ENCODE results near the gene KLHL26.

Gene KLHL26

DNA sequence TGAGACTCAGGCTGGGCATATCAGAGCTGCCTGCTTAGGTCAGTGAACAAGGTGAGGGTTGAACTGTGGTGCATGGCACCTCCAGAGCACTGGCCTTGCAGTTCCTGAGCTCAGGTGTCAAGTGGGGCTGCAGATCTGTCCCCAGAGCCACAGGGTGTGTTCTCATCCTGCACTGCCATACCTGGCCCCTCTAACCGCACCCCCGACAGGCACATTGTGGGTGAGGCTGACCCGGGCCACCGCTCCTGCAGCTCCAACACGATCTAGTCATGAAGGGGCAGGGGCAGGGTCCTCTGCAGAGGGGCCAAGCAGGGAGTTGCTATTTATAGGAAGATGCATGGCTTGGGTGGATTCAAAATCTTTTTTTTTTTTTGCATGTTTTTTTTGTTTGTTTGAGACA lies 30.0 kb downstream of the KLHL26 start:
- no peak overlapping the region for H3K4me3 ChIP-seq (ENCODE audit: low read length, poor library complexity, severe bottlenecking)
- H3K4me2 ChIP-seq (ENCODE audit: low read depth, low read length, poor library complexity, severe bottlenecking), result no peak overlapping the region
- no peaks in the 10 kb centered on the region for H3K9me3 ChIP-seq (ENCODE audit: insufficient read depth, low read depth, low read length)
- TF ChIP-seq EZH2phosphoT487 (IDR thresholded peaks at IDR 0.05; ENCODE audit: borderline replicate concordance), result no peak
- TF ChIP-seq, protein P1, sequence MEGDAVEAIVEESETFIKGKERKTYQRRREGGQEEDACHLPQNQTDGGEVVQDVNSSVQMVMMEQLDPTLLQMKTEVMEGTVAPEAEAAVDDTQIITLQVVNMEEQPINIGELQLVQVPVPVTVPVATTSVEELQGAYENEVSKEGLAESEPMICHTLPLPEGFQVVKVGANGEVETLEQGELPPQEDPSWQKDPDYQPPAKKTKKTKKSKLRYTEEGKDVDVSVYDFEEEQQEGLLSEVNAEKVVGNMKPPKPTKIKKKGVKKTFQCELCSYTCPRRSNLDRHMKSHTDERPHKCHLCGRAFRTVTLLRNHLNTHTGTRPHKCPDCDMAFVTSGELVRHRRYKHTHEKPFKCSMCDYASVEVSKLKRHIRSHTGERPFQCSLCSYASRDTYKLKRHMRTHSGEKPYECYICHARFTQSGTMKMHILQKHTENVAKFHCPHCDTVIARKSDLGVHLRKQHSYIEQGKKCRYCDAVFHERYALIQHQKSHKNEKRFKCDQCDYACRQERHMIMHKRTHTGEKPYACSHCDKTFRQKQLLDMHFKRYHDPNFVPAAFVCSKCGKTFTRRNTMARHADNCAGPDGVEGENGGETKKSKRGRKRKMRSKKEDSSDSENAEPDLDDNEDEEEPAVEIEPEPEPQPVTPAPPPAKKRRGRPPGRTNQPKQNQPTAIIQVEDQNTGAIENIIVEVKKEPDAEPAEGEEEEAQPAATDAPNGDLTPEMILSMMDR (conservative IDR thresholded peaks at IDR 0.05; ENCODE audit: low read length), result no peak
- H4K20me1 ChIP-seq (ENCODE audit: insufficient read depth, low read length, poor library complexity, severe bottlenecking), result no peaks in the 10 kb centered on the region
- H2AFZ ChIP-seq (ENCODE audit: low read length), result no peak overlapping the region
- no peaks in the 10 kb centered on the region for H3K4me1 ChIP-seq (ENCODE audit: insufficient read depth, low read length, poor library complexity, severe bottlenecking)
- H3K9me2 ChIP-seq (replicated peaks; ENCODE audit: low read depth, low read length), result no peaks in the 10 kb centered on the region
- H3F3A ChIP-seq (ENCODE audit: low read depth), result no peaks in the 10 kb centered on the region
- H3K79me2 ChIP-seq (ENCODE audit: insufficient read depth, low read length), result no peaks in the 10 kb centered on the region
- H3K27me3 ChIP-seq (ENCODE audit: insufficient read depth, low read length, poor library complexity, severe bottlenecking), result no peaks in the 10 kb centered on the region
- no peak overlapping the region for H3K9ac ChIP-seq (ENCODE audit: low read depth, low read length, poor library complexity, severe bottlenecking)
- H3K36me3 ChIP-seq (ENCODE audit: insufficient read depth, low read length), result peaks cover 25% of the 10 kb centered on the region; the same call in 1 of the 2 replicates

GRCh38 chr19:18667531-18668251 lies 30.9 kb downstream of the KLHL26 start:
- no peaks in the 10 kb centered on the region for H4K20me1 ChIP-seq (ENCODE audit: insufficient read depth, low read length, poor library complexity, severe bottlenecking)
- no peaks in the 10 kb centered on the region for H3K4me1 ChIP-seq (ENCODE audit: insufficient read depth, low read length, poor library complexity, severe bottlenecking)
- peaks cover 25% of the 10 kb centered on the region; the same call in 1 of the 2 replicates for H3K36me3 ChIP-seq (ENCODE audit: insufficient read depth, low read length)
- TF ChIP-seq EZH2phosphoT487 (IDR thresholded peaks at IDR 0.05; ENCODE audit: borderline replicate concordance), result no peak
- TF ChIP-seq, protein P1 (conservative IDR thresholded peaks at IDR 0.05; ENCODE audit: low read length), result no peak
- H3K9me3 ChIP-seq (ENCODE audit: insufficient read depth, low read depth, low read length), result no peaks in the 10 kb centered on the region
- H3K9me2 ChIP-seq (replicated peaks; ENCODE audit: low read depth, low read length), result no peaks in the 10 kb centered on the region
- no peaks in the 10 kb centered on the region for H3F3A ChIP-seq (ENCODE audit: low read depth)
- H3K27me3 ChIP-seq (ENCODE audit: insufficient read depth, low read length, poor library complexity, severe bottlenecking), result no peaks in the 10 kb centered on the region
- no peaks in the 10 kb centered on the region for H3K79me2 ChIP-seq (ENCODE audit: insufficient read depth, low read length)
- no peak overlapping the region for H3K9ac ChIP-seq (ENCODE audit: low read depth, low read length, poor library complexity, severe bottlenecking)
- no peak overlapping the region for H3K4me2 ChIP-seq (ENCODE audit: low read depth, low read length, poor library complexity, severe bottlenecking)
- H2AFZ ChIP-seq (ENCODE audit: low read length), result no peak overlapping the region
- no peak overlapping the region for H3K4me3 ChIP-seq (ENCODE audit: low read length, poor library complexity, severe bottlenecking)

DNA sequence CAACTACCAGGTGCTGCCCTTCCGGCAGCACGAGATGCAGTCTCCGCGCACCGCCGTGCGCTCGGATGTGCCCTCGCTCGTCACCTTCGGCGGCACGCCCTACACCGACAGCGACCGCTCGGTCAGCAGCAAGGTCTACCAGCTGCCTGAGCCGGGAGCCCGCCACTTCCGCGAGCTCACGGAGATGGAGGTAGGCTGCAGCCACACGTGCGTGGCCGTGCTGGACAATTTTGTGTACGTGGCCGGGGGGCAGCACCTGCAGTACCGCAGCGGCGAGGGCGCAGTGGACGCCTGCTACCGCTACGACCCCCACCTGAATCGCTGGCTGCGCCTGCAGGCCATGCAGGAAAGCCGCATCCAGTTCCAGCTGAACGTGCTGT lies 31.4 kb downstream of the KLHL26 start:
- no peaks in the 10 kb centered on the region for H3K9me3 ChIP-seq (ENCODE audit: insufficient read depth, low read depth, low read length)
- H3F3A ChIP-seq (ENCODE audit: low read depth), result no peaks in the 10 kb centered on the region
- H3K9ac ChIP-seq (ENCODE audit: low read depth, low read length, poor library complexity, severe bottlenecking), result no peak overlapping the region
- peaks cover 25% of the 10 kb centered on the region; the same call in 1 of the 2 replicates for H3K36me3 ChIP-seq (ENCODE audit: insufficient read depth, low read length)
- H3K4me1 ChIP-seq (ENCODE audit: insufficient read depth, low read length, poor library complexity, severe bottlenecking), result no peaks in the 10 kb centered on the region
- TF ChIP-seq, protein P1 (conservative IDR thresholded peaks at IDR 0.05; ENCODE audit: low read length), result no peak
- no peak for TF ChIP-seq EZH2phosphoT487 (IDR thresholded peaks at IDR 0.05; ENCODE audit: borderline replicate concordance)
- H3K27me3 ChIP-seq (ENCODE audit: insufficient read depth, low read length, poor library complexity, severe bottlenecking), result no peaks in the 10 kb centered on the region
- no peaks in the 10 kb centered on the region for H4K20me1 ChIP-seq (ENCODE audit: insufficient read depth, low read length, poor library complexity, severe bottlenecking)
- no peak overlapping the region for H3K4me3 ChIP-seq (ENCODE audit: low read length, poor library complexity, severe bottlenecking)
- H3K79me2 ChIP-seq (ENCODE audit: insufficient read depth, low read length), result no peaks in the 10 kb centered on the region
- no peak overlapping the region for H3K4me2 ChIP-seq (ENCODE audit: low read depth, low read length, poor library complexity, severe bottlenecking)
- no peaks in the 10 kb centered on the region for H3K9me2 ChIP-seq (replicated peaks; ENCODE audit: low read depth, low read length)
- no peak overlapping the region for H2AFZ ChIP-seq (ENCODE audit: low read length)

Data from Loucy (cell line).